ENCODE results near the gene VEPH1. TPM values are rescaled to one million over a fixed set of nuclear protein-coding genes. Genes with fewer than 3 reads are reported as not detected.
A peak's percentile ranks its signal among the peaks of the same experiment; 100 is the strongest.

Gene VEPH1
- total RNA-seq, 1 donor from 2014 or later: 0.16 TPM

DNA sequence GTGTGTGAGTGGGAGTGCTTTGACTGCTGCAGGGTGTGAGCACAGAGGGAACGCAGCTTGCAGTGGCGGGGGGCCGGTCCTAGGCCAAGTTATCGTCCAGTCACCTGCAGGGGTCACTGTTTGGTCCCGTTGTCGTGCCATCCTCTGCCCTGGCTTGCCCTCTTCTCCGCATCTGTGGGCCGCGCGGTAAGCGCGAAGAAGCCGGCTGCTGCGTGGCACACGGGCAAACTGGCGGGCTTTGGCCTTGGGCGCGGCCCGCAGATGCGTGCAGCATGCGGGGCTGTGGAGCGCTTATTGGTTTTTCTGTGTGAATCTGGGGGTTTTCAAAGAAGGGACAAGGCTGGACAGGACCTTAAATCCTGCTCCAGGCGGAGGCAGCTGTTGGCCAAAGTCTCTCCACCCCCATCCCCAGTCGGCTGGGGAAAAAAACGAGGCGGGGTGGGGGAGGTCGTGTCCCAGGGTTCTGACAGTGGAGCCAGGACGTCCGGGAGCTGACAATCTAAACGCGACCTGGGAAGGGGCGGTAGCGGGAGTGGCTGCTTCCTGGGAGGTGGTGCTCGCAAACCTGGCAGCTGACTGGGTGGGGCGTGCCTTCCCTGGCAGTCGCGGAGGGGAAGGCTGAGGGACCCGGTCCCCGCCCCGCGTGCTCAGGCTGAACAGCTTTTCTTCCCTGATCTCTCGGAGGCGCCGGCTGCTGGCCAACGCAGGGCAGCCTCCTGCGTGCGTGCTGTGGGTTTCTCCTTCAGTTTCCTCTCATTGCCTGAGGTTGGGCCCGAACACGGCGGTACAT lies 39.7 kb upstream of the VEPH1 start:
- Histone ChIP-seq H3K36me3 (no peaks in the 10 kb centered on the region), H3K4me3 (peak overlapping the region; percentile 63), H3K4me1 (peaks cover 7% of the 10 kb centered on the region), H3K27me3 (ENCODE audit: low read depth) (peaks cover 23% of the 10 kb centered on the region), H3K27ac (replicated peaks) (peak overlapping the region; percentile 69), H3K9me3 (replicated peaks) (peaks cover 6% of the 10 kb centered on the region)
- TF ChIP-seq, protein P1, sequence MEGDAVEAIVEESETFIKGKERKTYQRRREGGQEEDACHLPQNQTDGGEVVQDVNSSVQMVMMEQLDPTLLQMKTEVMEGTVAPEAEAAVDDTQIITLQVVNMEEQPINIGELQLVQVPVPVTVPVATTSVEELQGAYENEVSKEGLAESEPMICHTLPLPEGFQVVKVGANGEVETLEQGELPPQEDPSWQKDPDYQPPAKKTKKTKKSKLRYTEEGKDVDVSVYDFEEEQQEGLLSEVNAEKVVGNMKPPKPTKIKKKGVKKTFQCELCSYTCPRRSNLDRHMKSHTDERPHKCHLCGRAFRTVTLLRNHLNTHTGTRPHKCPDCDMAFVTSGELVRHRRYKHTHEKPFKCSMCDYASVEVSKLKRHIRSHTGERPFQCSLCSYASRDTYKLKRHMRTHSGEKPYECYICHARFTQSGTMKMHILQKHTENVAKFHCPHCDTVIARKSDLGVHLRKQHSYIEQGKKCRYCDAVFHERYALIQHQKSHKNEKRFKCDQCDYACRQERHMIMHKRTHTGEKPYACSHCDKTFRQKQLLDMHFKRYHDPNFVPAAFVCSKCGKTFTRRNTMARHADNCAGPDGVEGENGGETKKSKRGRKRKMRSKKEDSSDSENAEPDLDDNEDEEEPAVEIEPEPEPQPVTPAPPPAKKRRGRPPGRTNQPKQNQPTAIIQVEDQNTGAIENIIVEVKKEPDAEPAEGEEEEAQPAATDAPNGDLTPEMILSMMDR (IDR thresholded peaks at IDR 0.05; ENCODE audit: borderline replicate concordance): peak; percentile 24
- peak; percentile 82 for DNase-seq
- intact Hi-C loops (cut with micrococcal nuclease): no loop called here

GRCh38 chr3:157541506-157542236 lies 38.5 kb upstream of the VEPH1 start:
- no peaks in the 10 kb centered on the region for H3K36me3 ChIP-seq
- no peak overlapping the region for H3K4me3 ChIP-seq
- DNase-seq: no peak
- H3K27me3 ChIP-seq (ENCODE audit: low read depth): peaks cover 23% of the 10 kb centered on the region
- peaks cover 6% of the 10 kb centered on the region for H3K9me3 ChIP-seq (replicated peaks)
- no peak overlapping the region for H3K27ac ChIP-seq (replicated peaks)
- intact Hi-C loops (cut with micrococcal nuclease): no loop called here
- TF ChIP-seq, protein P1 (IDR thresholded peaks at IDR 0.05; ENCODE audit: borderline replicate concordance): no peak
- peaks cover 7% of the 10 kb centered on the region for H3K4me1 ChIP-seq

DNA sequence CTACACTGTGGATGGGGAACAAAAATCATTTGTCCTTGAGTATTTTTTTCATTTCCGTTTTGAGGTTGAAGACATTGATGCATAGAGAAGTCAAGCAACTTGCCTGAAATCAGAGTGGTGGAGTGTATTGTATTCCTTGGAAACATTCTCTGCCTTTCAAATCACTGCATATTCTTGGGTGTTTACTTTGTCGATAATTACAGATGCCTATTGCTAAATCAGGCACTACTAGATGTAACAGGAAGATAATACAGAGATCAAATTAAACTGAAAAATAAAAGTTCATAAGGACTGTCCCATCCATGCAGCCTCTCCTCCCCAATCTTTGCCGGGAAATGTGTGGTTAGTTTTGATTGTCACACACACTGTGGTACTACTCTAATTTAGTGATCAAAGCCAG lies 37.4 kb upstream of the VEPH1 start:
- TF ChIP-seq, protein P1 (IDR thresholded peaks at IDR 0.05; ENCODE audit: borderline replicate concordance): no peak
- DNase-seq: no peak
- Histone ChIP-seq H3K27me3 (ENCODE audit: low read depth) (peaks cover 23% of the 10 kb centered on the region), H3K9me3 (replicated peaks) (peaks cover 6% of the 10 kb centered on the region), H3K4me1 (peaks cover 7% of the 10 kb centered on the region), H3K27ac (replicated peaks) (no peak overlapping the region), H3K4me3 (no peak overlapping the region), H3K36me3 (no peaks in the 10 kb centered on the region)
- intact Hi-C loops (cut with micrococcal nuclease): no loop called here

DNA sequence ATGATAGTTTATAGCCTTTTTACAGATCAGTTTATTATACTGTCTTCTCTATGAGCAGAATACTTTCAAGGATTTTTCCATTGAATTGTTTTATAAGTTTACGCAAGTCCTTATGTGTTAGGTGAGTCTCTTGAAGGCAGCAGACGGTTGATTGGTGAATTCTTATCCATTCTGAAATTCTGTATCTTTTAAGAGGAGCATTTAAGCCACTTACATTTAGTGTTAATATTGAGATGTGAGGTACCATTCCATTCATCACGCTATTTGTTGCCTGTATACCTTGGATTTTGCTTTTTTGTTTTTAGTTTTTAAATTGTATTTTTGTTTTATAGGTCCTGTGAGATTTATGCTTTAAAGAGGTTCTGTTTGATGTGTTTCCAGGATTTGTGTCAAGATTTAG lies 32.5 kb upstream of the VEPH1 start:
- TF ChIP-seq, protein P1 (IDR thresholded peaks at IDR 0.05; ENCODE audit: borderline replicate concordance): no peak
- Histone ChIP-seq H3K36me3 (no peaks in the 10 kb centered on the region), H3K9me3 (replicated peaks) (no peaks in the 10 kb centered on the region), H3K27ac (replicated peaks) (no peak overlapping the region), H3K27me3 (ENCODE audit: low read depth) (no peaks in the 10 kb centered on the region), H3K4me3 (no peak overlapping the region), H3K4me1 (peaks cover 4% of the 10 kb centered on the region)
- no peak for DNase-seq
- intact Hi-C loops (cut with micrococcal nuclease): no loop called here

DNA sequence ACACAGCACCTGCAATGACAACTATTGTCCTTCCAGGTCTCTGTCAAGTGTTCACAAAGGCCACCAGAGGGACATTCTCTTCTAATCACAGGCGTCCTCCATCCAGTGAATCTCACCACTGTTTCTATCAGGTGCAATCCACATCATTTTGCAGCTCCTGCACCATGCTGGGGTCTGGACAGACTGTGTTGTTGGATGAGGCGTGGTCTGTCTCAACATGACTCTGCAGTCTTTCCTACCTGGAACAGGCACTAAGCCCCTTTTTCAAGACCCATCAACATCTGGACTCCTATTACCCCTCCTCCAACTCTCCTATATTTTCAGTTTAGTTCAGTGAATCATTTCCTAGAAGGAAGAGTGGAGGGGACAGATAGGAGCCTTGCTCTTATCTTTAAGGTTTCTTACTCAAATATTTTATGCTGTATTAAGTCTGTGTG lies 31.5 kb upstream of the VEPH1 start:
- Histone ChIP-seq H3K4me3 (no peak overlapping the region), H3K4me1 (peaks cover 4% of the 10 kb centered on the region), H3K27me3 (ENCODE audit: low read depth) (no peaks in the 10 kb centered on the region), H3K9me3 (replicated peaks) (no peaks in the 10 kb centered on the region), H3K36me3 (no peaks in the 10 kb centered on the region), H3K27ac (replicated peaks) (no peak overlapping the region)
- intact Hi-C loops (cut with micrococcal nuclease): loop anchor here (5.0 kb wide), 1 partner anchor 38 kb away; no protein-coding TSS in a partner anchor
- TF ChIP-seq, protein P1 (IDR thresholded peaks at IDR 0.05; ENCODE audit: borderline replicate concordance): no peak
- DNase-seq: no peak
